ENCODE data around the gene ROBO4.

DNA sequence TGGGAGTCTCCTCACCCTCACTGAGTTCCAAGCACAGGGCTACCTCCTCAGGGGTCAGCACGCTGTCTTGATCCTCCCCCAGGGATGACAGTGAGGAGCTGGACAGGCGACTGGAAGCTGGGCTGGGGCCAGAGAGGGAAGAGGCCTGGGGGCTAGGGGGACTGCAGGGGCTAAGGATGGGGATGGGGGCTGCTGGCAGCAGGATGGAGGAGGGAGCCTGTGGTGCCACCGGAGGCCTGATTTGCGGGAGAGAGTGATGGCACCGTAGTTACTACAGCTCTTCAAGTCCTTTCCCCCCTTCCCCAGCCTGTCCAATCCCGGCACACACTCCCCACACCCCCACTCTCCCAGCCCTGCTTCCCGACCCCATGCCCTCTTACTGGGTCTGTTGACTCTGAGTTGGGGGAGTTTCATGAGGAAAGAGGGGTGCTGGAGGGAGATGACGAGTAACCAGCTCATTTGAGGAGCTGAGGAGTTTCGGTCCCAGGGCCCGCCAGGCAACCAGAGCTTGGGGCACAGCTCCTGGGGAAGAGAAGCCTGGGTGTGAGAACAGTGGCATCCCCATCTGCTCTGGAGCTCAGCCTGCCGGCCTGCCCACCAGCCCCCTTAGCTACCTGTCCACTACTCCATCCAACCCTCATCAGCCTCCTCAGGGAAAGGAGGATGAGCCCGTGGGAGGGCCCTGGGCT lies 10.5 kb downstream of the ROBO4 start:
- TF ChIP-seq, protein P1, sequence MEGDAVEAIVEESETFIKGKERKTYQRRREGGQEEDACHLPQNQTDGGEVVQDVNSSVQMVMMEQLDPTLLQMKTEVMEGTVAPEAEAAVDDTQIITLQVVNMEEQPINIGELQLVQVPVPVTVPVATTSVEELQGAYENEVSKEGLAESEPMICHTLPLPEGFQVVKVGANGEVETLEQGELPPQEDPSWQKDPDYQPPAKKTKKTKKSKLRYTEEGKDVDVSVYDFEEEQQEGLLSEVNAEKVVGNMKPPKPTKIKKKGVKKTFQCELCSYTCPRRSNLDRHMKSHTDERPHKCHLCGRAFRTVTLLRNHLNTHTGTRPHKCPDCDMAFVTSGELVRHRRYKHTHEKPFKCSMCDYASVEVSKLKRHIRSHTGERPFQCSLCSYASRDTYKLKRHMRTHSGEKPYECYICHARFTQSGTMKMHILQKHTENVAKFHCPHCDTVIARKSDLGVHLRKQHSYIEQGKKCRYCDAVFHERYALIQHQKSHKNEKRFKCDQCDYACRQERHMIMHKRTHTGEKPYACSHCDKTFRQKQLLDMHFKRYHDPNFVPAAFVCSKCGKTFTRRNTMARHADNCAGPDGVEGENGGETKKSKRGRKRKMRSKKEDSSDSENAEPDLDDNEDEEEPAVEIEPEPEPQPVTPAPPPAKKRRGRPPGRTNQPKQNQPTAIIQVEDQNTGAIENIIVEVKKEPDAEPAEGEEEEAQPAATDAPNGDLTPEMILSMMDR (IDR thresholded peaks at IDR 0.05 in 8 of 11, conservative IDR thresholded peaks at IDR 0.05 in 3 of 11), result no peak
- peak in 2 of 3 donors; percentile 33 to 50 for TF ChIP-seq POLR2AphosphoS5 (IDR thresholded peaks at IDR 0.05)

All from spleen (tissue), 7 donors.